GM19099 (cell line): ENCODE measurements around the gene APOL2.
A peak's percentile ranks its signal among the peaks of the same experiment; 100 is the strongest.

Source experiments
- POLR2A ChIP-seq: IDR thresholded peaks from 3 replicates; pipeline ENCODE4 v1.6.1; 2011; ENCODE audit warnings: low read depth; ENCODE audit not compliant: insufficient read length; ENCODE audit errors: extremely low read depth

APOL2 gene

DNA sequence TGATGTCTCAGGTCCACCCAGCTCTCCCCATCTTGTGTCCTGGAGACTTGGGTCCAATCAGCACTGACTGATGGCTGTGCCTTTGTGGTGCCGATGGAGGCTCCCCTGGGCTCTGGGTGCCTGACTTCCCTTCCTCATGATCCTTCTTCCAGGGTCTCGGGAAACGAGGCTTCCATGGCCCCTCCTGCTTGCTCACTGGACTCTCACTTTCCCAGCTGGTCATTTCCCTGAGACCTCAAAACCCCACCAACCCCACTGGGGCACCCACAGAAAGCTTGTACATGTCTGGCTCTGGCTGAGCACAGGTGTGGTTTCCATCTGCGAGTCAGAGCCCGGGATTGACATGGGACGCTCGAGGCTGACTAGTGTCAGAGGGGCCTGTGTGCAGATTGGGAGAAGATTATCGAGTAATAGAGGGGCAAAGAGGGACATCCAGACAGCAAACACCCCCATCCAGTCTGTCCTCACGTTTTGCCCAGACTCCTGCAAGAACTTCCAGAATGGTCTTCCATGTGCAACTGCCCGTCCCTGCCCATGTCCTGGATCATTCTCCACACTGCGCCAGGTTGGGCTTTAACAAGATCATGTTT lies 28.7 kb upstream of the APOL2 start:
- no peak for TF ChIP-seq POLR2A

DNA sequence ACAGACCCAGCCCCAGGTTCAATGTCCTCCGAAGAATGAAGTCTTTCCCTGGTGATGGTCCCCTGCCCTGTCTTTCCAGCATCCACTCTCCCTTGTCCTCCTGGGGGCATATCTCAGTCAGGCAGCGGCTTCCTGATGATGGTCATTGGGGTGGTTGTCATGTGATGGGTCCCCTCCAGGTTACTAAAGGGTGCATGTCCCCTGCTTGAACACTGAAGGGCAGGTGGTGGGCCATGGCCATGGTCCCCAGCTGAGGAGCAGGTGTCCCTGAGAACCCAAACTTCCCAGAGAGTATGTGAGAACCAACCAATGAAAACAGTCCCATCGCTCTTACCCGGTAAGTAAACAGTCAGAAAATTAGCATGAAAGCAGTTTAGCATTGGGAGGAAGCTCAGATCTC lies 27.7 kb upstream of the APOL2 start:
- TF ChIP-seq POLR2A = no peak

DNA sequence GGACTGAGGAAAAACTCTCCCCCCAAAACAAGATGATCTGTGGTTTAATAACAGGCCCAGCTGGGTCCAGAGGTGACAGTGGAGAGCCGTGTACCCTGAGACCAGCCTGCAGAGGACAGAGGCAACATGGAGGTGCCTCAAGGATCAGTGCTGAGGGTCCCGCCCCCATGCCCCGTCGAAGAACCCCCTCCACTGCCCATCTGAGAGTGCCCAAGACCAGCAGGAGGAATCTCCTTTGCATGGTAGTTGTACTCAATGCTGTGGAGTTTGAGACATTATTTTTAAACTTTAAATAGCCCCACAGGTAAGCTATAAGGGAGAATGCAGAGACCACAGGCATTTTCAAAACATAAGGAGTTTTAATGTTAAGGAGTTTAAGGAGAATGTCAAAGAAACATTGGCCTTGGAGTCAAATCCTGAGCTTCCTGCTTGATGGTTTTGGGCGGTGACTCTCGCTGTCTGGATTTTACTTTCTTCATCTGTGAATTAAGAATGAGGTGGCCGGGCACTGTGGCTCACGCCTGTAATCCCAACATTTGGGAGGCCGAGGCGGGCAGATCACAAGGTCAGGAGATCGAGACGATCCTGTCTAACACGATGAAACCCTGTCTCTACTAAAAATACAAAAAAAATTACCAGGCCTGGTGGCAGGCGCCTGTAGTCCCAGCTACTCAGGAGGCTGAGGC lies 20.4 kb upstream of the APOL2 start:
- TF ChIP-seq POLR2A = no peak

DNA sequence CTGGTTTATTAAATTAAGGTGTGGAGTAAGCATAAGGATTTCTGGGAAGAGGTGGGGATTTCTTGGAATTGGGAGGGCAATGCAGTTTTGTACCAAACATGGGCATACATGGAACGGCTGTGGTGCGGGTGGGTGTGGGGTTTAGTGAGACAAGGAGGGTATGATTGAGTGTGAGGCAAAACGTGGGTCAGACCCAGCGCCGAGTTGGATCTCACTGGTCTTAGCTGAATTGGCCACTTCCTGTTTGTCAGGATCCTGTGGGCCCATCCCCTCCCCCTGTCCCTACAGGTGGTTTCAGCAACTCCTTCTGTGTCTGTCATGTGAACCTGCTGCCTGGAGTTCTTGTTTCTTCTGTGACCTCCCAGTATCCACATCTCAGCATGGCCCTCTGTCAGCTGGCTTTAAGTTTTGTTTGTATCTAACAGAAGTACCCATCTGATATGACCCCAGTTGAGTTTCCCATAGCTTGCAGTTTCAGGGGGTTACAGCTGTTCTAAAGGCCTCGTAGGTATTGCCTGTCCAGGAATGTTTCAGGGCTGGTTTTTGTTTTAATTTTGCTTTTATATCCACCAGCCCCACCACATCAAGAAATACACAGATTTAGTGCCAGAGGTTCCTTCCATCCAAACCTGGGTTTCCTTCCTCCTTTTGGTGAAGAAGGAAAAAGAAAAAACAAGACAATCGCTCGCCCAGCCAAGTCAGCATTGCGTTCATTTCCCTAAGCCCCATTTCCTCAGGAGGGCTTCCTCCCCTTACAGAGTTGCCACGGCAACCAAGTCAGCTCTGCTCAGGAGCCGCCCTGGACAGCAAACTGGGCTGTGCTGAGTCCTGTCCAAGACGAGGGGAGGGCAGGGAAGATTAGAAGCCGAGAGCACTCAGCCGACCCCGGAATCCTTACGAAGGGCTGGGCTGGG lies 19.6 kb upstream of the APOL2 start:
- no peak for TF ChIP-seq POLR2A

DNA sequence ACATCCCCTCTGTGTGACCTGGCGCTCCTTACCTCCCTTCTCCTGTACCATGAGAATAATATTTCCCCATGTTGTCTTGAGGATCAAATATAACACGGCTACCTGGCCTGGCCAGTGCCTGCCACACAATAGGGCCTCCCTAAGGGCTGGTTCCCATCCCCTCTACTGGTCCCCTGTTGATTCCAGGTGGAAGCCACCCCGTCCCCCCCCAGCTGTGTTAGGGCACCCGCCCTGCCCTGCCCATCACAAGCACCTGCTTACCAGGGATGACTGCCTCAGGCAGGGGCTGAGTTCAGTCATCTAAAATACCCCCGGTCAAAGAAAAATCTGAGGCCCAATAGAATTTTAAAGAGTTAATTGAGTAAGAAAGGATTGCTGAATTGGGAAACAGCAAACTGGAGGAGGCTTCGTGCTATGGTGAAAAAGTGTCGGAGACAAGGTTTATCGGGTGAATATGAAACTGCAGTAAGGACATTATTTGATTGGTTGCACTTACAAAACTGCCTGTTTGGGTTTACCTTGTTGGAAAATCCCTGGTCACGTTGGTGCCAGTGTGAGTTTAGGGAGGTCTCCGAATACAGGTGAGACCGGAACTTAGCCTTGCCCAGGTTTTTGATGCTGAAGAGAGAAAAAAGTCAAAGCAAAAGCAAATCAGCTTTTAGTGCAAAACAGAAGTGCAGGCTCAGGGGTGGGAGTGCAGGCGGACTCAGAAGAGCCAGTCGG lies 18.8 kb upstream of the APOL2 start:
- TF ChIP-seq POLR2A = no peak

DNA sequence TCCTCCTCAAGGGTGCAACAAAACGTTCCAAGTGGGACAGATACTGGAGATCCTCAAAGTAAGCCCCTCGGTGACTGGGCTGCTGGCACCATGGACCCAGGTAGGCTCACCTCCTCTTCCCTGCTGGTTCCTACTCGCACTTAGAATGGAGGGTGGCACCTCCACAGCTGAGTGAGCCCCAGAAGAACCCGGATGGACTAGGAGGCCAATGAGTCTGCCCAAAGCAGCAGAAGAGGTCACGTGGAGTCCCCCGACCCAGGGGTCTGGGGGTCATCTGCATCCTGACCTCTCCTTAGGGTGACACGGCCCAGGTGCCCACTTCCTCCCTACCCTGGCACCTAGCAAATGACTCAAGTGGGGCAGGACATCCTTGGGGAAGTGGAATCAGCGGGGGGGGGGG lies 18.0 kb upstream of the APOL2 start:
- TF ChIP-seq POLR2A = no peak

DNA sequence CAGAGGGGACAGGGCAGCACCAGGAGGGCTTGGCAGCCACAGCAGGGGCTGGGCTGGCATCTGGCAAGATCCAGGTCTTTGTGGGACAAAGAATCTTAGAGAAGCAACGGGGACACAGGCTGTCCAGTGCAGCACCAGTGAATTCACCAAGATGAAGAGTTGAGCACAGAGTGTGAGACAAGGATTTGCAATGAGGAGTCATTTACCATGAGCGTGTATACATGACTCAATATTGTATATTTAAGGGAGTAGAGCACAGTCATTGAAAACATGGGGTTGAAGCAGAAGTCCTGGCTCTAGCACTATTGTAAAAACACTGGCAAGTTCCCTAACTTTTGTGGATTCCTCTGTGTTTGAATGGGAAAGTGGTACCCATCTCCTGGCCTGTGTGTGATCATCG lies 17.2 kb upstream of the APOL2 start:
- TF ChIP-seq POLR2A = no peak

DNA sequence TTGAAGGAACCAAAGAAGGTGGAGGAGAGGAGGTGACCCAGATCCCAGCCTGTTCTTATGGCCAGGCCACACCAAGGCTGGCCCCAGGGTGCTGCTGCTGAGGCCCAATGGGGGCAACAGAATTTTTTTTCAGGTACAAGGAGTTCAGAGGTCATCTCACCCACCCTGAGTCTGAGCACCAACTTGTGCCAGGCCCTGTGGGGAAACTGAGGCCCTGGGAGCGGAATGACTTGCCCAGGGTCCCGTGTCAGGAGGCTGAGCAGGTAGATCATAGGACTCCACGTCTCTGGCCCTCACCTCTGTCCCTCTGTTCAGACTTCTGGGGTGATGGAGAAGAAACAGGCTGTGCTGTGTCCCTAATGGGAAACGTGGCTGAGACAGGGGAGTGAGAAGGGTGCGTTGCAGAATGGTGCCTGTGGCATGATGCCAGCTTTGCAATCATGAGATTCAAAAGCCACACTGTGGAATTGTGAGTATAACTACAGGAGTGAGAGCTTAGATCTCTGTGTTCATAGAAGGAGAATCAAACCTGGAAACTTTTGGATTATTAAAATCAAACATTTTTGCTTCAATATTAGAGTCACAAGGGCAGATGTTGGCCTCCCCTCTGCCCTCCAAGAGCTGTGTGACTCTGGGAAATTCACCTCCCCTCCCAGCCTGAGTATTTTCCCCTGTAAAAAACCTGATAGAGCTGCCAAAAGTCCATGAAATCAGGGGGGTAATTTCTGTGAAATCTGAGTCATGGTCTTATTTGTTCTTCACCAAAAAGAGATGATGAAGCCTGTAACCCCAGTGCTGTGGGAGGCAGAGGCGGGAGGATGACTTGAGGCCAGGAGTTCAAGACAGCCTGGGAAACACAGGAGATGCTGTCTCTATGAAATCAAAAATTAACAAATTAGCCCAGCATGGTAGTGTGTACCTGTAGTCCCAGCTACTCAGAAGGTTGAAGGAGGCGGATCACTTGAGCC lies 14.5 kb upstream of the APOL2 start:
- TF ChIP-seq POLR2A = no peak

DNA sequence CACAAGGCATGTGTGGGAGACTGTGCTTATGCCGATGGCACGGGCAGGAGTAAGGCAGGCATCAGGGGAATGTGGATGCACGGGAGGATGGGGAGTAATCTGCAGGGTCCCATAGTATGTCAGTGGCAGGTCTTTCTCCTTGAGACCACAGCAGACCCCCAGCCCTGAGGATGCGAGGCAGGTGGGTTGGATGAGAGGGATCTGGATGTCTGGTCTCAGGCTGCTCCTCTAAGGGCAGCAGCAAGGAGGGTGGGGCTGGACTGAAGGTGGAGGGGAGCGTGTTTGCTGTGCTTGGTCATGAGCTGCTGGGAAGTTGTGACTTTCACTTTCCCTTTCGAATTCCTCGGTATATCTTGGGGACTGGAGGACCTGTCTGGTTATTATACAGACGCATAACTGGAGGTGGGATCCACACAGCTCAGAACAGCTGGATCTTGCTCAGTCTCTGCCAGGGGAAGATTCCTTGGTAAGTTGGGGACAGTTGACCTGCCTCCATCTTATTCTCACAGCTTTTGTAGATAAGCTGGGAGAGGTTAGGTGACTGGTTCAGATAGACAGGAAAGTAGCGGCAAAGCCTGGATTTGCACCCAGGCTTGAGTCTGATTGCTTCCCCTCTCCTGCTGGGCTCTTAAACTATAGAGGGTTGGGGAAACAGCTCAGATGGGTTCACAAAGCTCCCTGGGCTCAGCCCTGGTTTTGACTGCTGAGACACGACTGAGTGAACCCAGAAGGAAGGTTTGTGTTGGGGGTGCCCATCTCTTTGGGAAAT lies 13.6 kb upstream of the APOL2 start, which contains the start of gene APOL1:
APOL1 (plus strand) TSS at position 380 of the 769 bp plus-strand sequence. CDS start 1,823 bp downstream, outside the sequence.
- TF ChIP-seq POLR2A = peak; percentile 70

DNA sequence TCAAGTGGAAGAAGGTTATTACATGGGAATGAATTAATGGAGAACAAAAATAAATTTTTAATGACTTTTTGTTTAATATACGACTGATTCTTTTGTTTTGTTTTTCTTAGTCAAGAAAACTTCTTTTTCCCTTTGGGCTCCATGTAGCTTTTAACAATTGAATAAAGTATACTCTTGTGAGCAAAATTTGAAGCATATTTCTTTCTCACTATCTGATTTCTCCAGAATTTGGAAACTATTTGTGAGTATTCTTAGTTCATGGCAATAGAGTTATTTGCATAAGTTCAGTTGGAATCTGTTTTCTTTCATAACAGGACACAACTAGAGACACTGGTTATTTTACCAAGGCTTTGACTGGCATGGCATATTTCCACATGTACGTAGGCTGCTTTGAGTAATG lies 9.8 kb upstream of the APOL2 start:
- no peak for TF ChIP-seq POLR2A

DNA sequence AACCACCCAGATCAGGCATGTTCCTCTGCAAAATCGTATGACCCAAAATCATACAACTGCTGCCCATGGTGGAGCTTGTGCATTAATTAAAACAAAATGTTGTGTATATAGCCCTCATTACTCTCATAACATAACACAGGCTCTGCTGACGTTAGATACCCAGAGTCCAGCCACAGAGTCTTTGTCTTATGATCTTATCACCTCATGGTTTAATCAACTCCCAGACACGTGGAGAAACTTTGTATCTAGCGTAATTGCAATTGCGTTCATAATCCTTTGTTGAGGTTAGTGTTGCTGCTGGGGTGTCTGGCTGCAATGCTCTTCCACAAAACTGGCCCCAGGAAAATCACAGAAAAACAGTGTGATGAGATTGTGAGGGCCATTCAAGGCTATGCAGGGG lies 8.6 kb upstream of the APOL2 start:
- TF ChIP-seq POLR2A = no peak

DNA sequence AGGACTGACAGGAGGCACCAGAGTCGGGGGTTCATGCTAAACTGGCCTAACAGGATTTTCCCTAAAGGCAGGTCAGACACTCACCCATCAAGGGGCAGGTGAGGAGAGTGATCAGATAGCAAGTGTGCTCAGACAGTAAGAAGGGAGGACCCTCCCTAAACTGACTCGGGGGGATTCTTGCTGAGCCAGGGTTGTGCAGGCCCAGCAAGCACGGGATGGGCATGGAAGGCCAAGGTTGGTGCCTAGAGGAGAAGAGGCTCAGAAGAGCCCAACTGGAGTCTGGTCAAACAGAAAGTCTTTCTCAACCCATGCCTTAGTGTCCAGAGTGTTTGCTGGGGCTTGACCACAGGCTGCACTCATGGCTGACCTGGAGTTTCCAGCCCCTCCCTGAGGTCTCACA lies 7.4 kb upstream of the APOL2 start:
- no peak for TF ChIP-seq POLR2A

DNA sequence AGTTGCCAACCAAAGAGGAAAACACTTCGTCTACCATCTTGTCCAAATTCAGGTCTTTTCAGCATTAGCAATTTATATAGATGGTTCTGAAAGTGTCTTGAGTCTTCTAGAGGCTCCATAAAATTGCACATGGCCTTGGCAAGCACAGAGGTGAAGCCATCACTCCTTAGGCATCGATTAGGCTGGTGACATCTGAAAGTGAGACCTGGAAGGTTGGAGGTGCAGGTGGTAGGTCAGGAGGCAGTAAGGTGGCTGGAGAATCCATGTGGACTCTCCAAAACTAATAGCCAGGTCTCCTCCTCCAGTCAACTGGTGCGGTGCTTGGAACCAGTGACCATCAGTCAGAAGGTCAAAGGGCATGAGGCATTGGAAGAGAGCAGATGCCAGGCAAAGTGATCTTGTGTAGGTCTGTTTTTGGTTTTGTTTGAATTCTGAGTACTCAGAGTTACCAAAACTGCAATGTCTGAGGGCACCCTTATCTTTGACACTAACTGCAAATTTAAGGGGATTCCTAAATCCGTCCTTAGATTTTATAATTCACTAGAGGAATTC lies 6.6 kb upstream of the APOL2 start:
- TF ChIP-seq POLR2A = no peak
